Endothelial cell (in vitro differentiated cells): ENCODE measurements around the gene CASZ1. TPM values are rescaled to one million over a fixed set of nuclear protein-coding genes. Genes with fewer than 3 reads are reported as not detected.

ENCODE experiments used
- DNase-seq: peaks from one replicate; pipeline ENCODE4 v3.0.0; 2021; ENCODE audit warnings: low spot score
- H3K27ac Mint-ChIP-seq: one replicate; pipeline ENCODE4 v1.8.0; 2021; ENCODE audit warnings: mixed read lengths, inconsistent platforms; ENCODE audit not compliant: unreplicated experiment
- H3K27me3 Mint-ChIP-seq: one replicate; pipeline ENCODE4 v1.8.0; 2021; ENCODE audit warnings: mild to moderate bottlenecking, moderate library complexity, mixed read lengths, inconsistent platforms; ENCODE audit not compliant: unreplicated experiment
- H3K36me3 Mint-ChIP-seq: one replicate; pipeline ENCODE4 v1.8.0; 2021; ENCODE audit warnings: mild to moderate bottlenecking, low read depth, mixed read lengths, inconsistent platforms; ENCODE audit not compliant: unreplicated experiment
- H3K4me1 Mint-ChIP-seq: one replicate; pipeline ENCODE4 v1.8.0; 2021; ENCODE audit warnings: mild to moderate bottlenecking, mixed read lengths, inconsistent platforms; ENCODE audit not compliant: unreplicated experiment
- H3K4me3 Mint-ChIP-seq: one replicate; pipeline ENCODE4 v1.8.0; 2021; ENCODE audit warnings: mild to moderate bottlenecking, mixed read lengths, inconsistent platforms; ENCODE audit not compliant: unreplicated experiment
- H3K9me3 Mint-ChIP-seq: one replicate; pipeline ENCODE4 v1.8.0; 2021; ENCODE audit warnings: mixed read lengths, inconsistent platforms; ENCODE audit not compliant: unreplicated experiment
- total RNA-seq: library from RNA; stranded (reverse); fragmentation: NEBNext Ultra II Directional; extraction: Animal tissue kit (Norgen Biotek cat#: 25700); gene quantifications from one replicate; pipeline ENCODE4 v1.2.1, GENCODE V29; 2021; ENCODE audit not compliant: unreplicated experiment
- TF ChIP-seq, protein P1 (sequence below): fragments of 200-600 bp; sonication (generic); IDR thresholded peaks from one replicate; pipeline ENCODE4 v1.5.0; 2021; ENCODE audit warnings: antibody characterized with exemption; ENCODE audit not compliant: unreplicated experiment

CASZ1 gene
- total RNA-seq, 1 donor from 2014 or later = 6.3 TPM

DNA sequence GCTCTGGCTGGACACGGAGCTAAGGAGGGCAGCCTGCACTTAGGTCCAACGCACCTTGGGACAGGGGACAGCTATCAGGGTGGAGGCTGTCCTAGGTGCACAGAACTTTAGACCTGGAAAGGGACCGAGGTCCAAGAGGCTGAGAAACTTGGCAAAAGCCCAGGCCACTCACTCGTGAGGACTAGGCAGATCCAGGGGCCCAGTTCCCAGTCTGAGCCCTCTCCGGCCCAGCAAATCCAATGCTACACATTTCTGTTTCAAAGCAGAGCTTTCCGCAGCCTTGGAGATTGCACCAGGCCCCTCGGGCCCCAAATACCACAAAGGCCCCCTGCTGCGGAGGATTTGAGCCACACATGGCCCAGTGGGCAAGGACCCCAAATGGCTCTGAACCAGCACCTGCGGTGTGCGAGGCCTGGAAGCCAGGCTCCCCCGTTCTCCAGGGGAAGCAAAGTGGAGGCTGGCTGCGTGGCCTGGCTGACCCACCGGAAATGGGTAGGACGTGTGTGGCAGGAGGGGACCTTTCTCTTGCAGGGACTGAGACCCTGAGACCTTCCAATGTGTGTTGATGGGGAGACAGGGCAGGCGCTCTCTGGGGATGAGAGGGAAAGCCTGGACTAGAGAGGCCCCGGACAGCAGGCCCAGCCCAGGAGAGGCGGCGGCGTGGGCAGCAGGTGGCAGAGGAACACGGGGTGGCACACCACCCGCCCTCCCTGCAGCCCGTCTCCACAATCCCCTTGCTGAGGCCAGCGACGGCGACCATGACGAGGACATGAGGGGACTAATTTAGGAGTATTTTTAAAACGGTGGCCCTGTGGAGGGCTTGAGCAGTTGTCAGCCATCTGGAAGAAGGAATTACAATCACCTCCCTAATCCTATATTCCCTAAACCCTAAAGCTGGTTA lies 118.7 kb downstream of the CASZ1 start:
- Mint-ChIP-seq H3K27me3 (peaks cover 6% of the 10 kb centered on the region), H3K27ac (no peak overlapping the region), H3K9me3 (no peaks in the 10 kb centered on the region), H3K36me3 (no peaks in the 10 kb centered on the region), H3K4me3 (no peak overlapping the region), H3K4me1 (peaks cover 9% of the 10 kb centered on the region)
- DNase-seq = no peak
- TF ChIP-seq, protein P1, sequence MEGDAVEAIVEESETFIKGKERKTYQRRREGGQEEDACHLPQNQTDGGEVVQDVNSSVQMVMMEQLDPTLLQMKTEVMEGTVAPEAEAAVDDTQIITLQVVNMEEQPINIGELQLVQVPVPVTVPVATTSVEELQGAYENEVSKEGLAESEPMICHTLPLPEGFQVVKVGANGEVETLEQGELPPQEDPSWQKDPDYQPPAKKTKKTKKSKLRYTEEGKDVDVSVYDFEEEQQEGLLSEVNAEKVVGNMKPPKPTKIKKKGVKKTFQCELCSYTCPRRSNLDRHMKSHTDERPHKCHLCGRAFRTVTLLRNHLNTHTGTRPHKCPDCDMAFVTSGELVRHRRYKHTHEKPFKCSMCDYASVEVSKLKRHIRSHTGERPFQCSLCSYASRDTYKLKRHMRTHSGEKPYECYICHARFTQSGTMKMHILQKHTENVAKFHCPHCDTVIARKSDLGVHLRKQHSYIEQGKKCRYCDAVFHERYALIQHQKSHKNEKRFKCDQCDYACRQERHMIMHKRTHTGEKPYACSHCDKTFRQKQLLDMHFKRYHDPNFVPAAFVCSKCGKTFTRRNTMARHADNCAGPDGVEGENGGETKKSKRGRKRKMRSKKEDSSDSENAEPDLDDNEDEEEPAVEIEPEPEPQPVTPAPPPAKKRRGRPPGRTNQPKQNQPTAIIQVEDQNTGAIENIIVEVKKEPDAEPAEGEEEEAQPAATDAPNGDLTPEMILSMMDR = no peak

DNA sequence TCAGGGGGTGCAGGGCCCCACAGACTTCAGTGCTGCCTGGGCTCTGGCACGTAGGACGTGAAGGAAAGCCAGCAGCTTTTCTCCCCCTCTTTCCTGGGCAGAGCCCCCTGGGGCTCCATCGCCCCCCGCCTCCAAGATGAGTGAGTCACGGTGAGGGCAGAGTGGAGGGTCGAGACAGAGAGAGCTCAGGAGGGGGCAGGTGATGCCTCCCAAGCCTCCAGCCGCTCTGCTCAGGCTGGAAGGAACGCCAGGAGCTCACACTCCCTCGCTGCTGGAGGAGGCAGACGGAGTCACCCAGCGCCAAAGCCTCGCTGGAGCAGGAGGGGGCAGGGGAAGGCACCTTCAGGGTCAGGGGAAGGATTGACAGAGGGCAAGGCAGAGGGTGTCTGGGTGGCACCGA lies 119.5 kb downstream of the CASZ1 start:
- Mint-ChIP-seq H3K27ac (no peak overlapping the region), H3K4me1 (peaks cover 9% of the 10 kb centered on the region), H3K4me3 (no peak overlapping the region), H3K9me3 (no peaks in the 10 kb centered on the region), H3K27me3 (peaks cover 4% of the 10 kb centered on the region), H3K36me3 (no peaks in the 10 kb centered on the region)
- TF ChIP-seq, protein P1 = no peak
- DNase-seq = no peak

DNA sequence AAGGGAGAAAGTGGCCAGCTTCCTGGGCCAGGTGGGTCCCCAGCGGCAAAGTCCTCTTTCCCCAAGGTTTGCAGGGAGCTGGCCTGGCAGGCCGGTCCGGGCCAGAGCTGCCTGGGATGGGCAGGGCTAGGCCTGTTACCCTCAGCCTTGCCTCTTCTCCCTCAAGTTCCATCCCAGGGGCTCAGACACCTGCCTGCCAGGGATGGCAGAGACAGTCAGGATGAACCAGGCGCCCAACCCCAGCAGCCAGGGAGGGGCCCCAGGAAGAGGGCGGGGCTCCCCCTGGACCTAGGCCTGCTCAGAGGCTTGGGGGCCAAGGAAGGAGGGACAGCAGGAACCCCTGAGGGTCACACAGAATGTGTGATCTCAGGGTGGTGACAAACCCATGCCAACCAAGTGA lies 120.6 kb downstream of the CASZ1 start:
- Mint-ChIP-seq H3K4me1 (peaks cover 10% of the 10 kb centered on the region), H3K36me3 (no peaks in the 10 kb centered on the region), H3K9me3 (no peaks in the 10 kb centered on the region), H3K27ac (no peak overlapping the region), H3K4me3 (no peak overlapping the region), H3K27me3 (peaks cover 3% of the 10 kb centered on the region)
- TF ChIP-seq, protein P1 = no peak
- no peak for DNase-seq

DNA sequence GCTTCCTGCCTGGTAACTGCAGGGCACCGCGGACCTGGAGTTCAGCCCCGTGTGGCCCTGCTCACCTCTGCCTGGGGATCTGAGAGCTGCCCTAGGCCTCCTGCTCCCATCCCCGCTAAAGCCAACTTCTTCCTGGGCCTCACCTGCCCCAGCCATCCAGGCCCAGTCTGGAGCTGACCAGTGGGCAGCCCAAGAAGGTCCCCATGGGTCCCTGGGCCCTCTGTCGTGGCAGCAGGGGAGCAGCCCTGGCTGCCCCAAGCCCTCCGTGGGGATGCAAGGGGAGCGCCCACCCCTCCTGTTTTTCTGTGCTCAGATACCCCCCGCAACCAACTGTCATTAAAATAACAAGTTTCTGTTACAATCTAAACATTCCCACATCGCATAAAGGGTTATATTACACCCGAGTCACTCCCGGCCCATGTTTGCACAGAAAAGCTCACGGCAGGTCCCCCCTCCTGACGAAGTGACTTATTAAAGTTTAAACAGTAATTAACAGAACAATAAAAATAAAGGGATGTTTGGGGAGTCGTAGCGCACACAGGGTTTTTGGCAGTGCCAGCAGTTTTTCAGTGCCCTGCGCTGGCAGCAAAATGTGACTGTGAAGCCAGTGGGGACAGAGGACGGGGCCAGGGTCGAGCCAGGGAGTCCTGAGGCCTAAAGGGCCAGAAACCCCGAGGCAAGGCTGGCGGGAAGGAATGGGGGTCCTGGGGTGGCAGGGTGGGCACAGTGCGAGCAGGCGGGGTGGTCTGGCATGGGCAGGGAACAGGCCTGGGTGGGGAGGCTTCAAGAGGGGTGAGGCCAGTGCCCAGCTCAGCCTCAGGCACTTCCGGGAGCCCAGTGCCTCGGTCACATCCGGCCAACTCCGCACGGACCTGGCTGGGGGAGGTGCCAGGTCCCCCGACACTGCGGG lies 121.5 kb downstream of the CASZ1 start:
- Mint-ChIP-seq H3K4me1 (peaks cover 17% of the 10 kb centered on the region), H3K9me3 (no peaks in the 10 kb centered on the region), H3K27me3 (peaks cover 3% of the 10 kb centered on the region), H3K36me3 (no peaks in the 10 kb centered on the region), H3K4me3 (no peak overlapping the region), H3K27ac (no peak overlapping the region)
- DNase-seq = no peak
- TF ChIP-seq, protein P1 = no peak
